ENCODE results near the gene TRAF3IP3. TPM values are rescaled to one million over a fixed set of nuclear protein-coding genes. Genes with fewer than 3 reads are reported as not detected.

Gene TRAF3IP3
- total RNA-seq, 4 donors from 2014 or later, result 0.77 to 5.7 (median 3.5) TPM

DNA sequence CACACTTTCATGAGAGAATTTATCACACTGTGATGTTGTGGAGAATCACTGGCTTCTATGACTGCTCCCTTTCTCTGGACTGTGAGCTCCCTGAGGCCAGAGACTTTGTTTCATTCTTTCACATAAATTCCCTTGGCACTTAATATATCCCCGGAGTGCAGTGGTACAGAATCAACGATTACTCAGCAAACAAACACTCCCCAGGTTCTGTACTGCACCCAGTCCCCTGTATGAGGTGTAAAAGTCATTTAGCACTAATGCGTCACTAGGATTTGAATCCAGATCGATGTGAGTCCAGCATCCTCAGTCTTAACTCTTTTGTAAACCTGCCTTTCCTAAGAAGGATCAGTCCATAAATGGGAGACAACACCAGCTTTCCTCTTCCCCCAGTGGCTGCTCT is 65.1 kb downstream of the TRAF3IP3 start:
- 61 to 82% methylated on average over 4 of the region's 4 CpGs for WGBS, 2 donors (ENCODE audit: low coverage in 1 of 2)
- TF ChIP-seq, protein P1, sequence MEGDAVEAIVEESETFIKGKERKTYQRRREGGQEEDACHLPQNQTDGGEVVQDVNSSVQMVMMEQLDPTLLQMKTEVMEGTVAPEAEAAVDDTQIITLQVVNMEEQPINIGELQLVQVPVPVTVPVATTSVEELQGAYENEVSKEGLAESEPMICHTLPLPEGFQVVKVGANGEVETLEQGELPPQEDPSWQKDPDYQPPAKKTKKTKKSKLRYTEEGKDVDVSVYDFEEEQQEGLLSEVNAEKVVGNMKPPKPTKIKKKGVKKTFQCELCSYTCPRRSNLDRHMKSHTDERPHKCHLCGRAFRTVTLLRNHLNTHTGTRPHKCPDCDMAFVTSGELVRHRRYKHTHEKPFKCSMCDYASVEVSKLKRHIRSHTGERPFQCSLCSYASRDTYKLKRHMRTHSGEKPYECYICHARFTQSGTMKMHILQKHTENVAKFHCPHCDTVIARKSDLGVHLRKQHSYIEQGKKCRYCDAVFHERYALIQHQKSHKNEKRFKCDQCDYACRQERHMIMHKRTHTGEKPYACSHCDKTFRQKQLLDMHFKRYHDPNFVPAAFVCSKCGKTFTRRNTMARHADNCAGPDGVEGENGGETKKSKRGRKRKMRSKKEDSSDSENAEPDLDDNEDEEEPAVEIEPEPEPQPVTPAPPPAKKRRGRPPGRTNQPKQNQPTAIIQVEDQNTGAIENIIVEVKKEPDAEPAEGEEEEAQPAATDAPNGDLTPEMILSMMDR (IDR thresholded peaks at IDR 0.05), result no peak
- TF ChIP-seq POLR2AphosphoS5 (IDR thresholded peaks at IDR 0.05) (no peak), EP300 (IDR thresholded peaks at IDR 0.05) (no peak), POLR2A (IDR thresholded peaks at IDR 0.05) (no peak)
- no peak overlapping the region for H3K4me3 ChIP-seq

DNA sequence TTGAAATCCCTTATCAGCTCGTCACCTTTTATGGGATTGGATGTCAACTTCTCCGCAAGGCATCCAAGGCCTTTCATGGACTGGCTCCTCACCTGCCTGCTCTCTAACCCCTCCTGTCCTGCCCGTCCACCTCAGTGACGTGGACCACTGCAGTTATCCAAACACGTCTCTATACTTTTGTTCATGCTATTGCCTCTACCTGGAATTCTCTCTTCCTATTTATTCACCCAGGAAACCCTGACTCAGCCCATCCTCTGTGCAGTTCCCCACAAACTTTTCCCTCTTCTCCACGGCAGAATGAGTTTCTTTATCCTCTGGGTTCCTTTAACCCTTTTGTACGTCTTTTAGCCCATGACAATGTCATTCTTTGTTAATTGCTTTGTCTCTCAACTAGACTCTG is 66.9 kb downstream of the TRAF3IP3 start:
- H3K9me3 ChIP-seq, result no peaks in the 10 kb centered on the region
- H3K4me1 ChIP-seq, result peaks cover 0 to 14% (median 0%) of the 10 kb centered on the region in 3 donors
- WGBS, 2 donors (ENCODE audit: low coverage in 1 of 2), result 64 to 67% methylated on average over 7 of the region's 7 CpGs
- H3K27me3 ChIP-seq, result peaks cover 6% of the 10 kb centered on the region
- H3K36me3 ChIP-seq, result no peaks in the 10 kb centered on the region
- H3K4me3 ChIP-seq, result no peak overlapping the region
- no peak for TF ChIP-seq EP300 (IDR thresholded peaks at IDR 0.05)
- no peak overlapping the region for H3K27ac ChIP-seq
- ATAC-seq, result no peak

More for the DNA sequence above, 65.1 kb downstream of the TRAF3IP3 start:
- Histone ChIP-seq H3K9me3 (no peaks in the 10 kb centered on the region), H3K27ac (no peak overlapping the region), H3K36me3 (no peaks in the 10 kb centered on the region), H3K27me3 (peaks cover 6% of the 10 kb centered on the region), H3K4me1 (peaks cover 0 to 9% (median 0%) of the 10 kb centered on the region in 3 donors)
- no peak for ATAC-seq

DNA sequence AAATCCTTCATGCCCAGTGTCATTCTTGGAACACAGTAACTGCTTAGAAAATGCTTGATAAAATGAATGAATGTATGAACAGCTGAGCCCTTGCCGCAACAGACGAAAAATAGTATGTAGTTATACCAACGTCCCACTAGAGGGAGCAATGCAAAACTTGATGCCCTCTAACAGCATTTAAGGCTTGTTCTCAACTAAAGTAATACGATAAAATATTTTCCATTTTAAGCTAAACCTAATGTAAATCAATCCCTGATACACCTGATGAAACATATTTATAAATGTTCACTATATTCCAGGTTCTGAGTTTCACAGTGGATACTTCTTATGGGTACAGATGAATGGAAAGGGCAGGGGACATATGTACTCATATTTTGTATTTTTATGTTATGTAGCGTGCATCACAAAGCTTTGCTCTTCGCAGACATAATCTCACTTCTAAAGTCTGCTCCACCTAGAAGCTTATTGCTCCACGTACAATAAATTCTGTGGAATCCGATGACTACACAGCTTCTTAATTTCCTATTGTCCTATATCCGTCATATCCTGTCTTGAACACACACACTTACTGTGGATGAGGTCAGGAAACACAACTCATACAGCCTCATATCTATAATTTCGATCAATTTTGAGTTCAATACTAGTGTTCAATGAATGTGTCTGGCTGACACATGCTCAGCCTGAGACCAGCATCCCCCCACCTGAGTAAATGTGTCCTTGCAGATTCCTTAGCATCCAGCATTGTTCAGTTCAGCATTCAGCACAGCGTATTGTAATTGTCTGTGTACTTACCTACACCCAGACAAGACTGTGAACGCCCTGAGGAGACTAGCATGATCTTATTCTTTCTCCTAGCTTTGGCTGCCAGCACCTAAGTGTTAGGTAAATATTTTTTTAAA is 67.5 kb downstream of the TRAF3IP3 start:
- no peak for TF ChIP-seq POLR2A (IDR thresholded peaks at IDR 0.05)
- no peak for TF ChIP-seq EP300 (IDR thresholded peaks at IDR 0.05)
- TF ChIP-seq, protein P1 (IDR thresholded peaks at IDR 0.05), result peak; percentile 55 to 68 (median 61)
- H3K4me3 ChIP-seq, result no peak overlapping the region
- 36% methylated on average over 12 of the region's 12 CpGs for WGBS, 2 donors (ENCODE audit: low coverage in 1 of 2)
- no peak overlapping the region for H3K27ac ChIP-seq
- peaks cover 6% of the 10 kb centered on the region for H3K27me3 ChIP-seq
- H3K9me3 ChIP-seq, result no peaks in the 10 kb centered on the region
- no peak for ATAC-seq
- H3K4me1 ChIP-seq, result peaks cover 0 to 16% (median 0%) of the 10 kb centered on the region in 3 donors
- H3K36me3 ChIP-seq, result no peaks in the 10 kb centered on the region

- 40 to 67% methylated on average over 2 to 10 of the region's 11 CpGs for WGBS, 2 donors (ENCODE audit: low coverage in 1 of 2)
- Histone ChIP-seq H3K27ac (no peak overlapping the region), H3K4me3 (no peak overlapping the region), H3K36me3 (peaks cover 0 to 2% of the 10 kb centered on the region in 2 donors), H3K27me3 (peaks cover 6% of the 10 kb centered on the region), H3K4me1 (peaks cover 0 to 32% (median 9%) of the 10 kb centered on the region in 3 donors), H3K9me3 (no peaks in the 10 kb centered on the region)
- no peak for ATAC-seq
- TF ChIP-seq, protein P1 (IDR thresholded peaks at IDR 0.05), result no peak
- TF ChIP-seq EP300 (IDR thresholded peaks at IDR 0.05) (no peak), POLR2A (IDR thresholded peaks at IDR 0.05) (no peak), POLR2AphosphoS5 (IDR thresholded peaks at IDR 0.05) (no peak)
Observed at GRCh38 chr1:209825591-209826434, 70.0 kb downstream of the TRAF3IP3 start.
